Omental fat pad (tissue), 4 donors: ENCODE results near the gene MXD4. TPM values are rescaled to one million over a fixed set of nuclear protein-coding genes. Genes with fewer than 3 reads are reported as not detected.

ENCODE experiments used
- ATAC-seq: fragments of 150-250 bp; one replicate; pipeline ENCODE4 v1.9.1; 2016; ENCODE audit warnings: mild to moderate bottlenecking, moderate library complexity; ENCODE audit not compliant: low FRiP score
- DNase-seq: peaks from one replicate; pipeline ENCODE4 v3.0.0-alpha.2; 2019; ENCODE audit warnings: low spot score
- total RNA-seq, 4 donors: library from RNA; depleted of rRNA; stranded (reverse); fragments of >200 nt; gene quantifications; one replicate each; pipeline ENCODE4 v1.1.0, GENCODE V29; 2016
- TF ChIP-seq, protein P1 (sequence below), 3 donors: fragments of 450-650 bp; IDR thresholded peaks; one replicate each; pipeline ENCODE4 v1.5.1; 2016 to 2017; ENCODE audit warnings: antibody characterized with exemption in 3 of 3, mild to moderate bottlenecking in 3 of 3, moderate library complexity in 2 of 3

Gene MXD4
- total RNA-seq, 4 donors from 2014 or later: 33.7 to 118 (median 59.5) TPM

DNA sequence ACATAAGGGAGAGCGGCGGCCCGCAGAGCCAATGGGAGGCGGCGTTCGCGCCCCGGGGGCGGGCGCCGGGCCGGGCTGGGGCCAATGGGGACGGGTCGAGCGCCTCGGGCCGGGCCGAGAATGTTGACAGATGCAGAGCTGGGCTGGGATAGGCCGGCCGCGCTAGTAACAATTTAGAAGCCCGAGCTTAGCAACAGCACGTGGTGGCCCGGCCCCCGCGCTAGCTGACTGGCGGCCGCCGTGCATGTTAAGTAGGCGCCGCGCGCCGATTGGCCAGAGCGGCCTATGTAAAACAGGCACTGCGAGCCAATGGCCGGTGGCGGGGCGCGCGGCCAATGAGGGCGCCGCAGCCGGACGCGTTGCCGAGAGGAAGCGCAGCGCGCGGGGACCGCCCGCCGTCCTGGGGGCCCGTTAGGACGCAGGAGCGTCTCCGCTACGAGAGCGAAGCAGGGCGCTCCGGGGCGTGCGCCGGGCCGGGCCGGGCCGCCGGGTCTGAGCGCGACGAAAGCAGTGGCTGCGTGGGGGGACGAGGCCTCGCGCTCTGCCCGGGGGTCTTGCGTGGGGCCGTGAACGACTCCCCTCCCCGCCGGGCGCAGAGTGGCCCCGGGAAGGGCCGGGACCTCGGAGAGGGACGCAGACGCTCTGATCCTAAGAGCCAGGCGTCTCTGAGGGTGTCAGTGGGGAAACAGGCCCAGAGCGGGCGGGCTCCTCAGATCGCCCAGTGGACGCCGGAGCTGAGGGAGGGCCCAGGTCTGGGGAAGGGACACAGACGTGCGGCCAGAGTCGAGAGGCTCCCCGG lies 435 bp upstream of the MXD4 start:
- ATAC-seq: peak; percentile 96
- DNase-seq: peak; percentile 96
- TF ChIP-seq, protein P1, sequence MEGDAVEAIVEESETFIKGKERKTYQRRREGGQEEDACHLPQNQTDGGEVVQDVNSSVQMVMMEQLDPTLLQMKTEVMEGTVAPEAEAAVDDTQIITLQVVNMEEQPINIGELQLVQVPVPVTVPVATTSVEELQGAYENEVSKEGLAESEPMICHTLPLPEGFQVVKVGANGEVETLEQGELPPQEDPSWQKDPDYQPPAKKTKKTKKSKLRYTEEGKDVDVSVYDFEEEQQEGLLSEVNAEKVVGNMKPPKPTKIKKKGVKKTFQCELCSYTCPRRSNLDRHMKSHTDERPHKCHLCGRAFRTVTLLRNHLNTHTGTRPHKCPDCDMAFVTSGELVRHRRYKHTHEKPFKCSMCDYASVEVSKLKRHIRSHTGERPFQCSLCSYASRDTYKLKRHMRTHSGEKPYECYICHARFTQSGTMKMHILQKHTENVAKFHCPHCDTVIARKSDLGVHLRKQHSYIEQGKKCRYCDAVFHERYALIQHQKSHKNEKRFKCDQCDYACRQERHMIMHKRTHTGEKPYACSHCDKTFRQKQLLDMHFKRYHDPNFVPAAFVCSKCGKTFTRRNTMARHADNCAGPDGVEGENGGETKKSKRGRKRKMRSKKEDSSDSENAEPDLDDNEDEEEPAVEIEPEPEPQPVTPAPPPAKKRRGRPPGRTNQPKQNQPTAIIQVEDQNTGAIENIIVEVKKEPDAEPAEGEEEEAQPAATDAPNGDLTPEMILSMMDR (IDR thresholded peaks at IDR 0.05): no peak

DNA sequence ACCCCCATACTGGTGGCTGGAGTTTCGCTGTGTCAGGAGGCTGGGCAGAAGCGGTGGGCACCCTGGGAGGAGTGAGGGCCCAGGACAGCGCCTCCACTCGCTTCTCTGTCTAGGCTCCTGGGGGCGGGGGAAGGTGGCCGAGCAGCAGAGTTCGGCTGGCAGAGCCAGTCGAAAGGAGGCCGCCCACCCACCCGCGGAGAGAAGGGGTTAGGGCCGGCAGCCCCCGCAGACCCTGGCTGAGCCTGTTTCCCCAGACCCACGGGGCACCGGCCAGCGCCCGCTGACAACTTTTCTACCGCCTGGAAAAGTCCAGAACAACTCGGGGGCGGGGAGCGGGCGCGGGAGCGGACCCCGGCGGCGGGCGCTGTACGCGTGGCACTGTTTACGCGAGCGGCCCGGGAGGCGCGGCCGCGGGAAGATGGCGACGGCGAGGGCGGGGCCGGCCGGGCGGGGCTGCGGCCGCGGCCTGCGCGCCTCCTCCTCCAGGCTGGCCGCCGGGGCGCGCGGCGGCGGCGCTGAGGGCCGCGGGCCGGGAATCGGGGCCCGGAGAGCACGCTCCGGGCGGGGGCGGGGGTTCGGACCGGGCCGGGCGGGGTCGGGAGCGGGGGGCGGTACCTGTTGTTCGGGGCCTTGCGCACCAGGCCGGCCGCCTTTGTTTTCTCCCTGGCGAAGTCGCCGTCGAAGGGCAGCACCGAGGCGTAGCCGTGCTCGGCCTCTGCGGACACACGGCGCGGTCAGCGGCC lies 628 bp downstream of the MXD4 start:
- DNase-seq (peak; percentile 22), ATAC-seq (no peak)
- TF ChIP-seq, protein P1 (IDR thresholded peaks at IDR 0.05): no peak

DNA sequence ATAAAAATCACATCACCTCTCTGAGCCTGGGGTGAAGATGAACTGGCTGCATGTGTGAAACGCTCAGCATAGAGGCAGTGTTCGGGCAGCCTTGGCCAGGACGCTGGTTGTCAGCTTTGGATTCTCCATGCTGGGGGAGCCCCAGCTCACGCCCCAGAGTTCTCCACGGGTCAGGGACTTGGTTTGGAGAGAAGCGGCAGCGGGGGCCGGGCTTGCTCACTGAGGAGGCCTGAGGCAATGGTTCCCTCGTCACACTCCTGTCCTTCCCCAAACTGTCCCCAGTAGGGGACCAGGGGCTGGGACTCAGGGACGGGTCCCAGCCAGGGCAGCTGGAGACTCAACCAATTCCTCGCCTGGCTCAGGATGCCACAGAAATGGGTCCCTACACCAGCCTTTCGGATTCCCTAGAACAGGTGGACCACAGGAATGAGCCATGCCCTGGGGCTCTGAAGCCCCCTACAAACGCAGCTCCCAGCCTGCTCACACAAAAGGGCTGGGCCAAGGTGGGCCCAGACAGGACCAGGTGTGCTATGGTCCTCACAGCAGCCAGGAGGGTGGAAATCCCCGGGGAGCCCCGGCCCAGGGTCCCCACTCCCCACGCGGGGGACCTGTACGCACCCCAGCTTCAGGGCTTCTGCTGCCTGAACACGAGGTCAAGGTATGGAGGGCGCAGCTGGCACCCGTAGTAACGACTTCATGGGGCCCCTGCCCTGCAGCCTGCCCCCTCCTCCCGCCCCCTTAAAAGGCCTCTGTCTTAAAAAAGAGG lies 1.4 kb downstream of the MXD4 start:
- ATAC-seq (no peak), DNase-seq (peak; percentile 21)
- TF ChIP-seq, protein P1 (IDR thresholded peaks at IDR 0.05): no peak

DNA sequence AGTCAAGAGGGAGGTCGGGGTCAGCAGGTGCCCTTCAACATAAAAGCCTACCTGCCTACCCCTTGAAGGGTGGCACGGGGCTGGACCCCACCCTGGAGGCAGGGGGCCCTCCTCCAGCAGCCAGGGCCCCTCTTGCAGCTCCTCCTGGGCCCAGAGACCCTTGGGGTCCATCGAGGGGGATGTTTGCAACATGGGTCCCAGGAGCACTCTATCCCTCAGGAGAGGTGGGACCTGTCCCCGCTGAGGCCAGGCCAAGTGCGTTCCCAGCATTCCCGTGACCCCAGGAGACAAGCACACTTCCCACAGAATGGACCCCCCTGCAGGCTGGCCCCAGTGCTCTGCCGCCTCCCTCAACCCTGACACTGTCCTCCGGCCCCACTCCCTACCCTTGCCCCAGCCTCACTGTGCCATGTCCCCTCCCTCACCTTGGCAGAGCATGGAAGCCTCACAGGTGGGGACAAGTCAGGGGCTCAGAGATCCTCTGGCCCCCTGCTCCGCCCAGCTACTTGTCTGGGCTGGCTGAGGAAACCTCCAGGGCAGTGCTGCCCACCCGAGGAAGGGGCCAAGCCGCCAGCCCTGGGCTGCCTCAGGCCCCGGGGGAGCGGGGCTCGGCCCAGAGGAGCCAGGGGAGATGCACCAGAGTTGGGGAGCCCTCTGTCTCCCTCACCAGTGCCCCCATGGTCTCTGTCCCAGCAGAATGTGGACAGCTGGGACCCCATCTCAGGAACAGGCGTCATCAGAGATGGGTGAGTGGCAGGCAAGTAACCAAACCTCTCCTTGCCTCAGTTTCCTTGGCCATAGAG lies 2.2 kb downstream of the MXD4 start:
- TF ChIP-seq, protein P1 (IDR thresholded peaks at IDR 0.05): no peak
- ATAC-seq: no peak
- DNase-seq: peak; percentile 18

DNA sequence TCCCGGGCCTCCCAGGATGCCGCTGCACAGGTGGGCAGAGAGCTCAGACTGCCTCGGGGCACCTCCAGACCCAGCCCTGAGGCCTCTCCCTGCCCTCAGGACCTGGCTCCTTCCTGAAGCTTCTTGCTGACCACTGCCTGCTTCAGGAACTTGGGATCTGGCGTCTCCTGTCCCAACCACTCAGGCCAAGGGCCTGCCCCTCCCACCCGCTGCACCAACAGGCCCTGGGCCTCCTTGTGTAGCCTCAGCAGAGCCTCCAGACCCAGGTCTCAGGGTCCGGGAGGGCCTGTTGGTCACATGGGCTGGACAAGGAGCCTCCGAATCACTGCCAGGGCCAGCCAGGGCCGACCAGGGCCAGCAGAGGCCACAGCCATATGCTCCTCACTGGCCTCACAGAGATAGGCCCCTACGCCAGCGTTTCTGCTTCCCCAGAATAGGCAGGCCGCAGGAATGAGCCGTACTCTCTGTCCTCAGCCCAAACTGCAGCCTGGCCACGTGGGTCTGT lies 2.8 kb downstream of the MXD4 start:
- peak; percentile 18 for DNase-seq

More for the DNA sequence above, 2.8 kb downstream of the MXD4 start:
- TF ChIP-seq, protein P1 (IDR thresholded peaks at IDR 0.05): no peak
- no peak for ATAC-seq
